Measurements from ENCODE around the gene ANG. TPM values are rescaled to one million over a fixed set of nuclear protein-coding genes. Genes with fewer than 3 reads are reported as not detected.

Gene ANG
- total and polyA plus RNA-seq, 9 of the 15 experiments (the other 6 are each of a cell fraction or from before 2014, with no cell fraction given) = 0.21 to 0.73 (median 0.34) TPM; not detected in 4

DNA sequence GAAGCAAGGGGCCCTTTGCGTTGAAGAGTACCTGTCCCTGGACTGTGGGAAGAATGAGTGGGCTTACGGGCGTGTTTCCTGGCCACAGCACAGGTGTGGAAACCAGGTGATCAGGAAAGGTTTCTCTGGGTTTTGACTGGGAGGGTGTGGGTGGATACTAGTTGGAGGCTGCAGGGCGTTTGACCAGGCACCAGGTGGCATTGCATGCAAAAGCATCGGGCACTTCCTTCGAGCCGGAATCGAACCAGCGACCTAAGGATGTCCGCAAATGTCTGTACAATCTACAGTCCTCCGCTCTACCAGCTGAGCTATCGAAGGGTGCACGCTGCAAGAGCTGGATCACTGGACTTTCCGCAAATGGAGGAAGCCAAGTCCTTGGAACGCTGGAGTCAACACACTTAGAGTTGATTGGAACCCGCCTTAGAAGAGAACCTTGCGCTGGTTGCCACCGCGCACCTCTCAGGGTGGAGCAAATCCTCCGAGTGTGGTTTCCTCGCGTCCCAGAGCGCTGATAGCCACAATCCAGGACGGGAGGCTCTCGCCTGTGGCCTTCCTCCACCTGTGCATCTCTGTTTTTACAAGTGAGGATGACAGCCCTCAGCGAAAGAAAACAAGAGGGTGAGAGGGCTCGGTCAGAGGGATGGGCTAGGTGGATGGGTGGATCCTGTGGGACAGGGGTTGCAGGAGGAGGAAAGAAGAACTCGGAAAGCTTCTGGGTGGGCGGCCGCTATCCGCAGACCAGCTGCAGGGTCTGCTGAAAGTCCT, 25.4 kb upstream of the ANG start (continued):
- TF ChIP-seq ZBTB40 (IDR thresholded peaks at IDR 0.05) (peak; percentile 74), ZBTB40 (CRISPR knock-in tag; IDR thresholded peaks at IDR 0.05) (no peak), SRF (CRISPR knock-in tag; IDR thresholded peaks at IDR 0.05) (no peak), POLR2H (tag; IDR thresholded peaks at IDR 0.05; ENCODE audit: low read depth) (peak; percentile 98), CREM (IDR thresholded peaks at IDR 0.05; ENCODE audit: low read depth) (peak; percentile 22; the same call in 1 of the 2 replicates), POLR3A (IDR thresholded peaks at IDR 0.05; ENCODE audit: borderline replicate concordance, extremely low read depth, insufficient read depth, insufficient read length) (peak; percentile 87), FOXK1 (CRISPR knock-in tag; IDR thresholded peaks at IDR 0.05; ENCODE audit: borderline replicate concordance) (no peak), ETV1 (tag; conservative IDR thresholded peaks at IDR 0.05; ENCODE audit: low read depth) (0 out of 2 replicates have a peak, but pooled peaks have one; percentile 32), SPI1 (IDR thresholded peaks at IDR 0.05; ENCODE audit: borderline replicate concordance, low read depth, low read length) (peak; percentile 18; the same call in 1 of the 2 replicates), SNAPC5 (CRISPR knock-in tag; IDR thresholded peaks at IDR 0.05) (no peak), GTF2A2 (tag; IDR thresholded peaks at IDR 0.05) (no peak), FOXA3 (CRISPR knock-in tag; conservative IDR thresholded peaks at IDR 0.05 in 1 of 2, IDR thresholded peaks at IDR 0.05 in 1 of 2) (no peak), NKRF (IDR thresholded peaks at IDR 0.05; ENCODE audit: borderline replicate concordance) (no peak)
- TF ChIP-seq, protein P1, sequence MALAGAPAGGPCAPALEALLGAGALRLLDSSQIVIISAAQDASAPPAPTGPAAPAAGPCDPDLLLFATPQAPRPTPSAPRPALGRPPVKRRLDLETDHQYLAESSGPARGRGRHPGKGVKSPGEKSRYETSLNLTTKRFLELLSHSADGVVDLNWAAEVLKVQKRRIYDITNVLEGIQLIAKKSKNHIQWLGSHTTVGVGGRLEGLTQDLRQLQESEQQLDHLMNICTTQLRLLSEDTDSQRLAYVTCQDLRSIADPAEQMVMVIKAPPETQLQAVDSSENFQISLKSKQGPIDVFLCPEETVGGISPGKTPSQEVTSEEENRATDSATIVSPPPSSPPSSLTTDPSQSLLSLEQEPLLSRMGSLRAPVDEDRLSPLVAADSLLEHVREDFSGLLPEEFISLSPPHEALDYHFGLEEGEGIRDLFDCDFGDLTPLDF (CRISPR knock-in tag; IDR thresholded peaks at IDR 0.05) = no peak
